Mononuclear cell (primary cell): ENCODE data around the gene SLC13A1. TPM values are rescaled to one million over a fixed set of nuclear protein-coding genes. Genes with fewer than 3 reads are reported as not detected.

ENCODE experiments used
- total RNA-seq: library from RNA; depleted of rRNA; stranded (reverse); fragments of >200 nt; gene quantifications from one replicate; pipeline ENCODE4 v1.2.3, GENCODE V29; 2012

The SLC13A1 gene
- total RNA-seq, 1 donor = not detected

Other genes with a start within 250 kb of the SLC13A1 start
- not detected for gene TAS2R16, start 204.3 kb downstream of the SLC13A1 start, total RNA-seq